ENCODE data around the gene ARL4A. TPM values are rescaled to one million over a fixed set of nuclear protein-coding genes. Genes with fewer than 3 reads are reported as not detected.
"Not testable (repeated sequence)": the region's sequence is repeated elsewhere in the genome, so short reads cannot be mapped to it uniquely, and the experiment has no call there.

ARL4A gene
- total RNA-seq, 4 donors from 2014 or later = 94.9 to 253 (median 143) TPM

- intact Hi-C loops (cut with DNase I; ENCODE audit: low total_unique reads) = no loop called here
- TF ChIP-seq CTCF (IDR thresholded peaks at IDR 0.05) = no peak
- no peak for TF ChIP-seq POLR2A (IDR thresholded peaks at IDR 0.05)
- no peak for DNase-seq (ENCODE audit: low spot score in 2 of 2)
- WGBS, 2 donors = 61 to 67% methylated on average over 1 of the region's 1 CpG
- no peak overlapping the region for H3K4me3 ChIP-seq (ENCODE audit: low read depth, poor library complexity, severe bottlenecking)
These were observed 2.8 kb downstream of the ARL4A start for GRCh38 chr7:12690041-12690878.

GRCh38 chr7:12691388-12691787 lies 4.0 kb downstream of the ARL4A start:
- DNase-seq (ENCODE audit: low spot score in 2 of 2); intact Hi-C loops (cut with DNase I; ENCODE audit: low total_unique reads); H3K4me3 ChIP-seq (ENCODE audit: low read depth, poor library complexity, severe bottlenecking): not testable (repeated sequence)
- WGBS, 2 donors = 87 to 95% methylated on average over 3 of the region's 3 CpGs

GRCh38 chr7:12692035-12692434 lies 4.6 kb downstream of the ARL4A start:
- 81 to 85% methylated on average over 1 of the region's 1 CpG for WGBS, 2 donors
- H3K4me3 ChIP-seq (ENCODE audit: low read depth, poor library complexity, severe bottlenecking) = no peak overlapping the region
- no peak for TF ChIP-seq POLR2A (IDR thresholded peaks at IDR 0.05)
- TF ChIP-seq CTCF (IDR thresholded peaks at IDR 0.05) = no peak
- no peak for DNase-seq (ENCODE audit: low spot score in 2 of 2)
- intact Hi-C loops (cut with DNase I; ENCODE audit: low total_unique reads) = no loop called here

- H3K4me3 ChIP-seq (ENCODE audit: low read depth, poor library complexity, severe bottlenecking) = no peak overlapping the region
- intact Hi-C loops (cut with DNase I; ENCODE audit: low total_unique reads) = no loop called here
- 44 to 47% methylated on average over 3 of the region's 3 CpGs for WGBS, 2 donors
- TF ChIP-seq CTCF (IDR thresholded peaks at IDR 0.05) (no peak), POLR2A (IDR thresholded peaks at IDR 0.05) (no peak)
- no peak for DNase-seq (ENCODE audit: low spot score in 2 of 2)
These were observed 5.2 kb downstream of the ARL4A start for GRCh38 chr7:12692479-12693259.

GRCh38 chr7:12694817-12695216 lies 7.4 kb downstream of the ARL4A start:
- WGBS, 2 donors = 33 to 67% methylated on average over 1 of the region's 1 CpG
- TF ChIP-seq POLR2A (IDR thresholded peaks at IDR 0.05) (no peak), CTCF (IDR thresholded peaks at IDR 0.05) (no peak)
- intact Hi-C loops (cut with DNase I; ENCODE audit: low total_unique reads) = no loop called here
- no peak for DNase-seq (ENCODE audit: low spot score in 2 of 2)
- H3K4me3 ChIP-seq (ENCODE audit: low read depth, poor library complexity, severe bottlenecking) = no peak overlapping the region

GRCh38 chr7:12695965-12696364 lies 8.5 kb downstream of the ARL4A start:
- no peak for TF ChIP-seq CTCF (IDR thresholded peaks at IDR 0.05)
- no peak for TF ChIP-seq POLR2A (IDR thresholded peaks at IDR 0.05)
- DNase-seq (ENCODE audit: low spot score in 2 of 2) = no peak
- 50 to 57% methylated on average over 1 of the region's 1 CpG for whole genome bisulfite sequencing, 2 donors
- H3K4me3 ChIP-seq (ENCODE audit: low read depth, poor library complexity, severe bottlenecking) = no peak overlapping the region
- intact Hi-C loops (cut with DNase I; ENCODE audit: low total_unique reads) = no loop called here
